GM18508 (cell line): ENCODE results near the gene BARX1.
"Not testable (repeated sequence)": the region's sequence is repeated elsewhere in the genome, so short reads cannot be mapped to it uniquely, and the experiment has no call there.

ENCODE experiments used
- ATAC-seq: cut with Tn5 transposase; IDR thresholded peaks from one replicate; pipeline ENCODE4 v1.9.1; 2021; ENCODE audit warnings: moderate number of reproducible peaks; ENCODE audit not compliant: insufficient read depth, unreplicated experiment

BARX1 gene, protein sequence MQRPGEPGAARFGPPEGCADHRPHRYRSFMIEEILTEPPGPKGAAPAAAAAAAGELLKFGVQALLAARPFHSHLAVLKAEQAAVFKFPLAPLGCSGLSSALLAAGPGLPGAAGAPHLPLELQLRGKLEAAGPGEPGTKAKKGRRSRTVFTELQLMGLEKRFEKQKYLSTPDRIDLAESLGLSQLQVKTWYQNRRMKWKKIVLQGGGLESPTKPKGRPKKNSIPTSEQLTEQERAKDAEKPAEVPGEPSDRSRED

DNA sequence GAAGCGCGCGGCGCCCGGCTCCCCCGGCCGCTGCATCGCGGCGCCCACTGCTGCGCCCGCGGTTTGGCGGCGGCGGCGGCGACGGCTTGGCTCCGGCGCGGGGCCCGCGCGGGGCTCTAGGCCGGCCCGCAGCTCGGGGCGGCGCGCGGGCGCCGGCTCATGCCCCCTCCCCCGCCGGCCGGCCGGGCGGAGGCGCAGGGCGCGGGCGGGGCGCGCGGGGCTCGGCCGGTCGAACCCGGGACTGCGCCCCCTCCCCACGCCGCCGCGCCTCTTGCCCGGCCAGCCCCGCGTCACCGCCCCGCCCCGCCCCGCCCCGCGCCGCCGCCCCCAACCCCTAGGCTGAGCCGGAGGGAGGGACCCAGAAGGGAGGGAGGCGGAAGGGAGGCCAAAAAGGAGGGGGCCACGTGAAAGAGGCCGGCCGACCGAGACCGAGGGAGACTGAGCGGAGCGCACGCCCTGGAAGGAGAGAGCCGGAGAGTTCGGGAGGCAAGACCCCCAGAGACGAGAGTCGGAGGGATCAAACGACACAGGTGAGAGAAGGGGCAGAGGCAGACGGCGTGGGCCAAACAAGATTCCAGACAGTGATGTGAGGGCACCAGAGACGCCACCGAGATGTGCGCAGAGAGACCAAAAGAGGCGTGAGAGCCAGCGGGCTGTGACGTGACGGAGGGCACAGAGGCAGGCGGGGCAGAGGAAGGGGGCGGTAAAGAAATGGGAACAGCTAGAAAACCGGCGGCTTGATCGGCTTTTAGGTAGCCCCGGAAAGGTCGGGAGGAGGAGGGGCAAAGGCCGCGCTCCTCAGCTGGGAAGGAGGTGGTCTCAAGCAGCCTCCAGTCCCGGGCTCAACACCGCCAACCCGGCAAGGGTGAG is at the start of gene BARX1:
TSS of gene BARX1 (minus strand) at position 245 of the 870 bp plus-strand sequence. CDS start at position 36, 209 bp downstream.
- no peak for ATAC-seq

DNA sequence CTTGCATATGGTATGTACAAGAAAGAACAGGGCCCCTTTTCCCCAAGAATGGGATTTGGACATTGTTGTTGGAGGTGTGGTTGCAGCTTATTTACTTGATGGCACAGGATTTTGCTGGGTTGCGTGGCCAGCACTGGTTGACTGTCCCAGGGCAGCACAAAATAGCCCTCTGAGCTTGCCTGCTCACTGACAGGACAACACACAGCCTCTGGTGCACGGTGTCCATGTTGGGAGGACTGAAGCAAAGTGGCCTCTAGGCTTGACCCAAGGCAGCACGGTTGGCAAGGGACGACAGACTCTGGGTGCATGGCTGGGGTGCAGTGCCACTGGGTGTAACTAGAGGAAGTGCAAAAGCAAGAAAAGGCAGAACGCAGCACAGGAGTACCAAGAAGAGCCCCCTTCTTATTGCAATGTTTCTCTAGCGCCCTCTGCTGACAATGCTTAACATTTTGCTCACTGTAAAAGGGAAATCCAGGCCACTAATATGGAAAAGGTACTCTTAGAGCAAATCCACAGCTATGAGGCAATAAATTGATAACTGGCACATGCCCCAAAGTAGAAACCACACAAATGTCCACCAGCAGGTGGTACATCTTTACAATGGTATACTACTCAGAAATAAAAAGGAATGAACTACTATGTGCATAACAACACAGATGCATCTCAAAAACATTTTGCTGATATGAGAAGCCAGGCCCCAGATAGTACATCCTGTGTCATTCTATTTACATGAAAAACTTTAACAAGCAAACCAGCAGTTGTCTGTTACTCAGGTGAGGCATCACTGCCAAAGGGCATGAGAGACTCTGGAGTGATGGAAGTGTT is 47.4 kb upstream of the BARX1 start:
- ATAC-seq: no peak

DNA sequence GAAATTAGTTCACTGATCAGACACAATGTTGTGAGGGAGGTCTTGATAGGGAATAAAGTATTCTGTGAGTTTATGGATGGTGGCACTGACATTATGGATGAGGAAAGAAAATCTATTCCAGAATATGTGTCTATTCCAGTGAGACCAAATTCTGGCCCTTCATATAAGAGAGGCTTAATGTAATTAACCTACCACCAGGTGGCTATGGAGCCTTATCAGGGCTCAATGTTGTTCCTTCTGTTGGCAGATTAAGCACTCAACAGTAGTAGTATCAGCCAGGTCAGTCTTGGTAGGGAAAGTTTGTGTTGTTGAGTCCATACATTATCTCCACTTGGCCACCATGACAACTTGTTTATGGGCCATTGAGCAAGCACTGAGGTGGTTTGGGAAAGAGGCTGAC is 41.7 kb upstream of the BARX1 start:
- ATAC-seq: no peak

DNA sequence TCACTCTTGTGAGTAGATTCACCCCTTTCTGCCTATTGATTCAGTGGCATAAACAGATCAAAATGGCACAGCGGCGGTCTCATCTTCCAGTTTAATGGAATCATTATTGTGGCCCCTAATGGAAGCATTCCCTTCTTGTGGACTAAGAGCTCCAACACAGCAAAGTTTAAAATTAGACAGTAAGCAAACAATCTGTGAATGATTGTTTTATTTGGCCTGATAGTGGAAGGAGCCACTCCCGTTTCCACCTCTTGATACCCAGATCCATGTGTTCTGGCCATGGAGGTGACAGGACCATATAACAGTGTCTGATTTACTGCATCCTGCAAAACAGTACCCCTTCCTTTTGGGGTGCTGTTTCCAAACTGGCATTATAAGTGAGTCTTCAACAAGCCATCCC is 41.2 kb upstream of the BARX1 start:
- no peak for ATAC-seq

DNA sequence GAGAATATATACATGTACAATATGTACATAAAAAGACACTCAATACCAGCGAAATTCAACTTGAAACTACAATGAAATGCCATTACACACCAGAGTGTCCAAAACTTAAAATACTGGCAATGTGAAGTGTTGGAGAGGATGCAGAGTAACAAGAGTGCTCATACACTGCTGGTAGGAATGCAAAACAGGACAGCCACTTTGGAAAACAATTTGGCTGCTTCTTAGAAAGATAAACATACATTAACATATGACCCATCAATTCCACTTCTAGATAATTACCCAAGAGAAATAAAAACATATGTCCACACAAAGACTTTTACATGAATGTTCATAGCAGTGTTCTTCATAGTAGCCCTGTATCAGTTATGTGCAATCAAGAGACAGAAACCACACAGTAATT is 39.4 kb upstream of the BARX1 start:
- ATAC-seq: no peak

DNA sequence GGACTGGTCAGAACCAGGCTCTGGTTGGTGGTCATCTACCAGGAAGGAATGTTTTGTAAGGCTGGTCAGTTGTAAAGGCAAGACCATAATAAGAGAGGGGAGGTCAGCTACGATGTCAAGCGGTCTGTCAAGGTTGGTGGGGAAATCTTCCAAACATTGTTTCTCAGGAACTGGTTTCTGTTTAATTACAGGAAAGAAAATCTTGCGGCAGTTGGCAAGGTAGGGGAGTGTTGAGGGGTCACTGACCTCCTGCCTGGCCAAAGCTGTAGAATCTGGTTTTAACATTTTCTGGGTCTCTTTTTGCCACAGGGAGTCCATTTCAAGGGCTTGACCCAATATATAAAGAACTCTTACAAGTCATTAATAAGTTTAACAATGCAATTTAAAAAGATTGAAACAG is 39.0 kb upstream of the BARX1 start:
- no peak for ATAC-seq

DNA sequence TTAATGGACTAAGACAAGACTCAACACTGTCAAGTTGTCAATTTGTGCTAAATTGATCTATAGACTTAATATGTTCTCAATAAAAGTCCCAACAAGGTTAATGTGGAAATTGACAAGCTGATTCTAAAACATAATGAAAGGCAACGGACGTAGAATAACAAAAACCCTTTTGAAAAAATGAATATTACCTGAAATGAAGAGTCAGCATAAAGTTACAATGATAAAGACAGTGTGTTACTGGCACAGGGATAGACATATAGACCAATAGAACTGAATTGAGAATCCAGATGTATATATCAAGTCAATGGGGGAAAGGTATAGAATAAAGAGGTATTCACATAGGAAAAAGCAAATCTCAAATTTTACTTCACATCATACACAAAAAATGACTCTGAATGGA is 37.7 kb upstream of the BARX1 start:
- no peak for ATAC-seq

DNA sequence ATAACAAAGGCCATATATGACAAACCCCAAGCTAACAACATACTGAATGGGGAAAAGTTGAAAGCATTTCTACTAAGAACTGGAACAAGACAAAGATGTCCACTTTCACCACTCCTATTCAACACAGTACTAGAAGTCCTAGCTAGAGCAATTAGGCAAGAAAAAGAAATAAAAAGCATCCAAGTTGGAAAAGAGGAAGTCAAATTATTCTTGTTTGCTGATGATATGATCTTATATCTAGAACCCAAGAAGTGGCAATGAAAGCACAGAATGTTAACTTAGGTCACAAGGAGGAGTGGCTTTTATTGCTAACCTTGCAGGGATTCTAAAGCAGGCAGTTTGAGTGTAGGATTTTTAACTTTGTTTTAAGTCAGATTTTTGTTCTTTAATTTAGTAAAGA is 35.3 kb upstream of the BARX1 start:
- no peak for ATAC-seq

DNA sequence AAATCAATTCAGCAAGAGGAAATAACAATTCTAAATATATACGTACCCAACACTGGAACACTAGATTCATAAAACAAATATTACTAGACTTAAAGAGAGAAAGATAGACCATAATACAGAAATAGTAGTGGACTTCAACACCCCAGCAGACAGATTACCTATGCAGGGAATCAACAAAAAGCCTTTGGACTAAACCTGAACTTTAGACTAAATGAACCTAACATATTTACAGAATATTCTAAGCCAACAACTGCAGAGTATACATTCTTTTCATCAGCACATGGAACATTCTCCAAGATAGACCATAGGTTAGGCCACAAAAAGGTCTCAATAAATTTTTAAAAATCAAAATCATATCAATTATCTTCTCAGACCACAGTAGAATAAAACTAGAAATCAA is 32.9 kb upstream of the BARX1 start:
- no peak for ATAC-seq

DNA sequence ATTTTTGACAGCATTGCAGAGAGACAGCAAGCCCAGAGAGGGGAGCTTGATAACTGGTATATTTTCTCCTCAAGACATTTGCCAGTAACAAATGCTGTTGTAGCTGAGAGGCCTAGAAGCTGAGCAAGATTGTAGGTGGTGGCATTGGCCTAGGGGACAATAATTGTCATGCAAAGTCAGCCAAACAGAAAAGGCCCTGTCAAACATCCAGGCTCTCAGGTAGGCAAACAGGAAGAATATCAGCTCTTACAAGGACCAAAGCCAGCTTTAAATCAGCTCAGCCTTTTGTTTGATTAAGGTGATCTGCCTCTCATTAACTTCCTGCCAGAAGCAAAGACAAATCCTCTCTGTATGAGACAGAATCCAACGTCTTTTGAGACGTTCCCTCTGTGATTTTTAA is 29.7 kb upstream of the BARX1 start:
- ATAC-seq: no peak

DNA sequence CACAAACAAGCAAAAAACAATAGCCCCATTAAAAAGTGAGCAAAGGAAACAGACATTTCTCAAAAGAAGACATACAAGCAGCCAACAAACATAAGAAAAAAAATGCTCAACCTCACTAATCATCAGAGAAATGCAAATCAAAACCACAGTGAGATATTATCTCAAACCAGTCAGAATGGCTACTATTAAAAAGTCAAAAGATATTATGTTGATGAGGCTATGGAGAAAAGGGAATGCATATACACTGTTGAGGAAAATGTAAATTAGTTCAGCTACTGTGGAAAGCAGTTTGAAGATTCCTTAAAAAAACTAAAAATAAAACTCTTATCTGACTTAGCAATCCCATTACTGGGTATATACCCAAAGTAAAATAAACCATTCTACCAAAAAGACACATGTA is 28.7 kb upstream of the BARX1 start:
- ATAC-seq: no peak

DNA sequence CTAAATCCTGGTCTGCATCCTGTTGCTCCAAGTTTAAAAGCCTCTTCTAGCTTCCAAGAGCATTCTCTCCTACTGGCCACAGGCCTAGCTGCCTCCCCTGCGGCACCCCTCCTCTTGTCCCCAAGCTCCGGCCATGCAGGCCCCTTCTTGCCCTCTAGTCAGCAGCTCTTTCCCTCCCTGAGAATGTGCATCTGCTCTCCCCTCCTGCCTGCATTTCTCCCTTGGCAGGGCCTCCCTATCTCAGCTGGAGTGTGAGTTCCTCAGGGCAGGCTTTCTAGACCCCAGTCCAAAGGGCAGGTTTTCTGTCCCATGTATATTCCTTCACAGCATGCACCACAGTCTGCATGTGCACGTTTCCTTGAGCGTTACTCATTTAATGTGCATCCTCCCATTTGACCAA is 24.6 kb upstream of the BARX1 start:
- no peak for ATAC-seq

DNA sequence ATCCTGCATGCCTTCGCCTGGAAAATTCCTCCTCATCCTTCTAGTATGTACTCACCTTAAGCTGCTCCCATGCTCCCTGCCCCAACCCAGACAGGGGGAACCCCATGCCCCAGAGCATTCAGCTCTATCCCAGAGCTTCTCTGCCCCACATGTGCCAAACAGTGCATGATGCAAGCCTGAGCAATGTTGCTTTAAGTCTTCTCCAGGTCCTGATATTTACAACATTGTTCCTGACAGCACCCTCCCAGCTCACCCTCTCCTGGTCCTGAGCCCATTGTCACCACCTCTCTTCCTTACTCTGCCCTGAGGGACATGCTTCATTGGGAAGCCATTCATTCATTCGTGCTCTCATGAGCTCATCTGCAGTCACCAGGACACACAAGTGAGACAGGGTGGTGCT is 23.4 kb upstream of the BARX1 start:
- ATAC-seq: no peak

DNA sequence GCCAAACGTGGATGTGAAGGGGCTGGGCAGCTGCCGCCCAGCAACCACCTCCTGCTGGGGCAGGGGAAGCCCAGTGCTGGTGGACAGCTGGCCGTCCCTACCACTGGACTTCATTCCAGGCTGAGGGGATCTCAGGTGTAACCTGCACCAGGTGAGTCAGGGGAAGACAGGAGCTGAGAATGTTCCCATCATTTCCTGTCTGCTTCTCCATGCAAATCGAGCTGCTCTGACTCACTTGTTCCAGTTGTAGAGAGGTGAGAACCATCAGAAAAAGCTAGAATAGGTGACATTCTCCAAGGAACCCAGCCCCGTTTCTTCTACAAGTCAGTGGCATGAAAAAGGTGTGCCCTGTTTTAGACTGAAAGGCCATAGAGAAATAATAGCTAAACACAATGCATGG is 21.8 kb upstream of the BARX1 start:
- no peak for ATAC-seq

DNA sequence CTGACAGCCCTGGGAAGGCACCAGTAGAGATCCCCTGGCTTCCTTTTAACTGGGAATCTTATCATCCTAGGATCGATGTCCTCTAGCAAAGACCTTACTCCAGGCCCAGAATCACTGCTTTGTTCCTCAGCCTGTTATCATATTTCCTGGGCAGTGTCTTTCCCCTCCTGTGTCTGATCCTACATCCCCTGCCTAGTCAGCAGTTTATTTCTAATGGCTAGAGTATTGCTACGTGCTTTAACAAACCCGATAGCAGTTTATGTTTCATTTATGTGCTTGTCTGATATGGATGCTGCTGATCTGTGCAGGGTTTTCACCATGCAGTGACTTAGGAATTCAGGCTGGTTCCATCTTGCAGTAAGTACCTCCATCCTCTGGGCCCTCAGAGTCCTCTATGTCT is 20.9 kb upstream of the BARX1 start:
- no peak for ATAC-seq

DNA sequence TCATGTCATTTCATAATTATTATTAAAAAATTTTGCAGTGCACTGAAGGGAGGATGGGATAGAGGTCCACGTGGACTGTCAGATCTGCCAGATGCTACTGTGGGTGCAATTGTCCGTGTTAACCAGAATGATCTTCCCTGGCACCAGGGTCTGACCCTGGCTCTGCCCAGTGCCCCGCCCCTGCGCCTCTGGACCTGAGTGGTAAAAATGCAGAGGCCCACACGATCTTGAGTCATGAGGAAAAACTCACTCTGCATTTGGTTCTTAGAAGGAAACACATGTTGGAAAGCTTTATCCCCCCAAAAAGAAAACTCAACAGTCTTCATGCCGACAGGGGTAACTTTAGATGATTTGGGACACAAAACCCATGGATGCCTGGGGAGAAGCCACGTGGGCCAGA is 20.1 kb upstream of the BARX1 start:
- no peak for ATAC-seq

DNA sequence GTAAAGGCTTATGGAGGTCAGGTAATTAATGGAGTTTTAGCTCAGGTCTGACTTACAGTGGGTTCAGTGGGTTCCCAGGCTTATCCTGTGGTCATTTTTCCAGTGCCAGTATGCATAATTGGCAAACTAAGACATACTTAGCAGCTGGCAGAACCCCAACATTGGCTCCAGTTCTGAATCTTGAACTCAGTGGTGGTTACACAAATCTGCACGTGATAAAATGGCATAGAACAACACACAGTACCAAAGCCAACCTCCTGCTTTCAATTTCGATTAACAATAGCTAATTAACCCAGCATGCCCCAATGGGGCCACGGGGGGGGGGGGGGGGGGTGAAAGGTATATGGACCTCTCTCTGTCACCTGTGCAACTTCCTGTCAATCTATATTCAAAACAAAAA is 19.0 kb upstream of the BARX1 start:
- no peak for ATAC-seq

DNA sequence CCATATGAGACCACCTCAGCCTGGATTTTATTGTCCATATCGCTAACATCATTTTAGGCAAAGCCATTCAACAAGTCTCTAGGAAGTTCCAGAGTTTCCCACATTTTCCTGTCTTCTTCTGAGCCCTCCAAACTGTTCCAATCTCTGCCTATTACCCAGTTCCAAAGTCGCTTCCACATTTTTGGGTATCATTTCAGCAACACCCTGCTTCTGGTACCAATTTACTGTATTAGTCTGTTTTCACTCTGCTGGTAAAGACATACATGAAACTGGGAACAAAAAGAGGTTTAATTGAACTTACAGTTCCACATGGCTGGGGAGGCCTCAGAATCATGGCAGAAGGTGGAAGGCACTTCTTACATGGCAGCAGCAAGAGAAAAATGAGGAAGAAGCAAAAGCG is 17.5 kb upstream of the BARX1 start:
- not testable (repeated sequence) for ATAC-seq

DNA sequence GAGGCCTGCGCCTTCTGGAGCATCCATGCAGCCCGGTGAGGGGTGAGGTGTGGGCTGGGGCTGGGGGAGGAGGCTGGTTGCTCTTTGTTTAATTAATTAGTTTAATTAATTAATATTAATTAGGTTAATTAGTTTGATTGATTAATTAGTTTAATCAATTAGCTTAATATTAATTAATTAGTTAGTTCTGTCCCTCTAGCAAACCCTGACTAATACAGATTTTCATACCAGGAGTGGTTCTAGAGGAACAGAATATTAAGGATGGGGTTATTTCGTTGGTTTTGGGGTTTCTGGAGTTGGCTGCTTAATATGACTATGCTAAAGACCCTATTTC is 14.1 kb upstream of the BARX1 start:
- ATAC-seq: no peak

DNA sequence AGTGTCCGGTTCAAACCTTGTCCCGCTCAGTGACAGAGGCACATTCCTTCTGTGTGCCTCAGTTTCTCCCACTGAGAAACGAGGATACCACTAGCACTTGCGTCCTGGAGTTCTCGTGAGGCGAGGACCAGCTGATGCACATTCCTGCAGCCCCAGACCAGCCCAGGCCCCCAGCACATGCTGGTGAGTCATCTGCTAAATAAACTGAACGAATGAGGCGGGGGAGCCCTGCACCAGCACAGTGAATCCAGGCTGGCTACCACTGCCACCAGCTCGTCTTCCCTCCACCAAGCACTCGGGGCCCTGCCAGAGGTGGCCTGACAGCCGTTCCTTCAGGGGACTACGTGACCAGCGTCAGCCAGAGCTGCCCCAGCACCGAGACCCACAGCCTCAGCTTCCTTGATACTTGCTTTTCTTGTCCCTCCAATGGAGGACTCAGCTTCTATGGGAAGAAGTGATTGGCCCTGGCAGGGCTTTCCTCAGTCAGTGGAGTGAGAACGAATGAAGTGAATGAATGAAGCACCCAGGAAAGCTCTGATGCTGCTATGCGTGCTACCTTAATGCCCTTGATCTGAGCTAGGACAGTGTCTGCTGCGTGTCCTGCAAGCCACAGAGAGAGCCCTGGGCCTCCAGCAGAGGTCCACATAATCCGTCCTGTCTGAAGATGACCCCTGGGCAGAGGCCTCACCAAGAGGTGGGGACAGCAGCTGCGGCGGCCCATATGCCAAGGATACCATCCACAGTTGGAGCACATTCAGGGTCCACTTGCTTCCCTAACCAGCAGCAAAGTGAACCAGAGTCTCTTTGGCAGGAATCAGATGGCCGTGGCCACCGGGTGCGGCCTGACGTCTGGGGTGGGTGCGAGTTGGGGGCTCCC is 13.5 kb upstream of the BARX1 start:
- ATAC-seq: no peak
